Thoracic aorta endothelial cell (primary cell): ENCODE results near the gene SPATS1. TPM values are rescaled to one million over a fixed set of nuclear protein-coding genes. Genes with fewer than 3 reads are reported as not detected.

ENCODE experiments used
- total RNA-seq: library from RNA; depleted of rRNA; stranded (reverse); fragments of >200 nt; gene quantifications from 2 replicates; pipeline ENCODE4 v1.2.3, GENCODE V29; 2012

Gene SPATS1
- total RNA-seq: not detected in 2 replicates

GRCh38 chr6:44342489-44342888 is at the start of gene SPATS1:
Gene SPATS1 (plus strand): TSS chr6:44342650. CDS start chr6:44343096, 446 bp downstream.

GRCh38 chr6:44312901-44313788 is 29.3 kb upstream of the SPATS1 start, which contains the start of gene AARS2:
Gene AARS2 (minus strand): TSS chr6:44313347. CDS start chr6:44313323, 24 bp downstream.

GRCh38 chr6:44387346-44388134 is 45.1 kb downstream of the SPATS1 start, which contains the start of gene CDC5L:
Gene CDC5L (plus strand): TSS chr6:44387706. CDS start chr6:44387824, 118 bp downstream.

Other genes with a start within 250 kb of the SPATS1 start
- gene MRPL14, start 215.2 kb upstream of the SPATS1 start, total RNA-seq: 32.7 and 45.2 TPM in 2 replicates
- gene TMEM63B, start 215.1 kb upstream of the SPATS1 start, total RNA-seq: 19.9 and 23.5 TPM in 2 replicates
- gene CAPN11, start 183.8 kb upstream of the SPATS1 start, total RNA-seq: 1.6 and 3.5 TPM in 2 replicates
- gene MYMX, start 125.7 kb upstream of the SPATS1 start, total RNA-seq: 1.1 TPM in 1 of 2 replicates, not detected in the other
- 119 and 132 TPM in 2 replicates for gene SLC29A1, start 119.1 kb upstream of the SPATS1 start, total RNA-seq
- 1,800 and 1,992 TPM in 2 replicates for gene HSP90AB1, start 95.5 kb upstream of the SPATS1 start, total RNA-seq
- 39.6 and 44.9 TPM in 2 replicates for gene SLC35B2, start 85.1 kb upstream of the SPATS1 start, total RNA-seq
- gene NFKBIE, start 77.1 kb upstream of the SPATS1 start, total RNA-seq: 27.0 and 29.8 TPM in 2 replicates
- gene TMEM151B, start 72.2 kb upstream of the SPATS1 start, total RNA-seq: 0.13 and 0.14 TPM in 2 replicates
- gene AARS2, start 29.3 kb upstream of the SPATS1 start, total RNA-seq: 15.0 and 19.0 TPM in 2 replicates
- 34.7 and 35.6 TPM in 2 replicates for gene CDC5L, start 45.1 kb downstream of the SPATS1 start, total RNA-seq